ENCODE data around the gene SEC16A.

SEC16A gene

GRCh38 chr9:136528716-136529341 is 46.0 kb upstream of the SEC16A start:
- TF ChIP-seq CTCF (IDR thresholded peaks at IDR 0.05; ENCODE audit: control insufficient read depth, extremely low read depth, insufficient read depth): no peak
- no peak overlapping the region for H3K4me3 ChIP-seq (ENCODE audit: low read depth, low read length)
- DNase-seq (ENCODE audit: low read depth): no peak

GRCh38 chr9:136527721-136528710 is 45.2 kb upstream of the SEC16A start:
- no peak for DNase-seq (ENCODE audit: low read depth)
- no peak for TF ChIP-seq CTCF (IDR thresholded peaks at IDR 0.05; ENCODE audit: control insufficient read depth, extremely low read depth, insufficient read depth)
- H3K4me3 ChIP-seq (ENCODE audit: low read depth, low read length): no peak overlapping the region

GRCh38 chr9:136527131-136527530 is 44.3 kb upstream of the SEC16A start:
- no peak overlapping the region for H3K4me3 ChIP-seq (ENCODE audit: low read depth, low read length)
- no peak for DNase-seq (ENCODE audit: low read depth)
- no peak for TF ChIP-seq CTCF (IDR thresholded peaks at IDR 0.05; ENCODE audit: control insufficient read depth, extremely low read depth, insufficient read depth)

- no peak for TF ChIP-seq CTCF (IDR thresholded peaks at IDR 0.05; ENCODE audit: control insufficient read depth, extremely low read depth, insufficient read depth)
- H3K4me3 ChIP-seq (ENCODE audit: low read depth, low read length): no peak overlapping the region
- no peak for DNase-seq (ENCODE audit: low read depth)
These were observed 43.8 kb upstream of the SEC16A start for GRCh38 chr9:136526625-136527066.

GRCh38 chr9:136525841-136526499 is 43.1 kb upstream of the SEC16A start:
- DNase-seq (ENCODE audit: low read depth): no peak
- no peak for TF ChIP-seq CTCF (IDR thresholded peaks at IDR 0.05; ENCODE audit: control insufficient read depth, extremely low read depth, insufficient read depth)
- H3K4me3 ChIP-seq (ENCODE audit: low read depth, low read length): no peak overlapping the region

- H3K4me3 ChIP-seq (ENCODE audit: low read depth, low read length): no peak overlapping the region
- TF ChIP-seq CTCF (IDR thresholded peaks at IDR 0.05; ENCODE audit: control insufficient read depth, extremely low read depth, insufficient read depth): no peak
- DNase-seq (ENCODE audit: low read depth): no peak
These were observed 42.4 kb upstream of the SEC16A start for GRCh38 chr9:136525207-136525606.

Measured in LNCaP clone FGC (cell line).